ENCODE results near the gene MICALL1. TPM values are rescaled to one million over a fixed set of nuclear protein-coding genes. Genes with fewer than 3 reads are reported as not detected.

MICALL1 gene
- total RNA-seq, 1 donor from 2014 or later = 5.0 TPM

- no peak for DNase-seq (ENCODE audit: low spot score)
- H4K20me1 ChIP-seq (ENCODE audit: low read depth) = peaks cover 5% of the 10 kb centered on the region
- no peak overlapping the region for H3K4me3 Mint-ChIP-seq
- no peak overlapping the region for H3K27ac Mint-ChIP-seq
- H3K36me3 Mint-ChIP-seq = peaks cover 34% of the 10 kb centered on the region
- H3K9me3 ChIP-seq (ENCODE audit: low read depth) = no peaks in the 10 kb centered on the region
- peaks cover 12% of the 10 kb centered on the region for H3K4me1 ChIP-seq
- peaks cover 31% of the 10 kb centered on the region for H3K79me2 ChIP-seq (ENCODE audit: low read depth)
- no peak overlapping the region for H3K4me3 ChIP-seq
- H3K36me3 ChIP-seq = no peaks in the 10 kb centered on the region
- peaks cover 18% of the 10 kb centered on the region for H3K4me1 Mint-ChIP-seq
- H3K9me3 Mint-ChIP-seq = no peaks in the 10 kb centered on the region
- H3K4me2 ChIP-seq = no peak overlapping the region
- H3K27ac ChIP-seq = no peak overlapping the region
- H3K27me3 Mint-ChIP-seq (ENCODE audit: insufficient read depth, low read depth) = no peaks in the 10 kb centered on the region
- H3K27me3 ChIP-seq = peaks cover 10% of the 10 kb centered on the region
- H3F3A ChIP-seq (ENCODE audit: low read depth) = peaks cover under 1% of the 10 kb centered on the region
- H3K9ac ChIP-seq = no peak overlapping the region
- no peak overlapping the region for H2AFZ ChIP-seq (replicated peaks)
- TF ChIP-seq EZH2 (IDR thresholded peaks at IDR 0.05) (no peak), CTCF (IDR thresholded peaks at IDR 0.05) (no peak), EZH2phosphoT487 (IDR thresholded peaks at IDR 0.05) (no peak)
These were observed 51.1 kb downstream of the MICALL1 start for GRCh38 chr22:37957232-37957631.

- peaks cover 22% of the 10 kb centered on the region for H3K79me2 ChIP-seq (ENCODE audit: low read depth)
- H3K4me1 ChIP-seq = peaks cover 6% of the 10 kb centered on the region
- peaks cover 2% of the 10 kb centered on the region for H3F3A ChIP-seq (ENCODE audit: low read depth)
- peaks cover 35% of the 10 kb centered on the region for H3K36me3 Mint-ChIP-seq
- H3K4me2 ChIP-seq = no peak overlapping the region
- peaks cover 4% of the 10 kb centered on the region for H4K20me1 ChIP-seq (ENCODE audit: low read depth)
- H3K27me3 ChIP-seq = no peaks in the 10 kb centered on the region
- H3K36me3 ChIP-seq = no peaks in the 10 kb centered on the region
- no peak overlapping the region for H3K4me3 ChIP-seq
- no peak overlapping the region for H3K27ac ChIP-seq
- no peak overlapping the region for H3K27ac Mint-ChIP-seq
- H3K9me3 ChIP-seq (ENCODE audit: low read depth) = no peaks in the 10 kb centered on the region
- H3K4me1 Mint-ChIP-seq = peaks cover 6% of the 10 kb centered on the region
- no peak for DNase-seq (ENCODE audit: low spot score)
- TF ChIP-seq EZH2phosphoT487 (IDR thresholded peaks at IDR 0.05) = no peak
- no peak for TF ChIP-seq EZH2 (IDR thresholded peaks at IDR 0.05)
- TF ChIP-seq CTCF (IDR thresholded peaks at IDR 0.05) = no peak
- no peak overlapping the region for H3K4me3 Mint-ChIP-seq
- no peak overlapping the region for H3K9ac ChIP-seq
- H3K9me3 Mint-ChIP-seq = no peaks in the 10 kb centered on the region
- H3K27me3 Mint-ChIP-seq (ENCODE audit: insufficient read depth, low read depth) = no peaks in the 10 kb centered on the region
- H2AFZ ChIP-seq (replicated peaks) = no peak overlapping the region
These were observed 53.2 kb downstream of the MICALL1 start for GRCh38 chr22:37959231-37959825.

- no peak overlapping the region for H3K4me3 Mint-ChIP-seq
- H4K20me1 ChIP-seq (ENCODE audit: low read depth) = peaks cover 12% of the 10 kb centered on the region
- H3K27me3 ChIP-seq = no peaks in the 10 kb centered on the region
- no peaks in the 10 kb centered on the region for H3K27me3 Mint-ChIP-seq (ENCODE audit: insufficient read depth, low read depth)
- H3K27ac Mint-ChIP-seq = no peak overlapping the region
- peaks cover 34% of the 10 kb centered on the region for H3K36me3 Mint-ChIP-seq
- H3K36me3 ChIP-seq = no peaks in the 10 kb centered on the region
- no peak overlapping the region for H3K9ac ChIP-seq
- H3K4me2 ChIP-seq = no peak overlapping the region
- peaks cover 14% of the 10 kb centered on the region for H3F3A ChIP-seq (ENCODE audit: low read depth)
- H3K9me3 Mint-ChIP-seq = no peaks in the 10 kb centered on the region
- H3K4me1 ChIP-seq = peaks cover 3% of the 10 kb centered on the region
- no peak for DNase-seq (ENCODE audit: low spot score)
- H3K4me1 Mint-ChIP-seq = no peaks in the 10 kb centered on the region
- H3K9me3 ChIP-seq (ENCODE audit: low read depth) = no peaks in the 10 kb centered on the region
- H3K4me3 ChIP-seq = no peak overlapping the region
- H2AFZ ChIP-seq (replicated peaks) = no peak overlapping the region
- TF ChIP-seq CTCF (IDR thresholded peaks at IDR 0.05) (no peak), EZH2 (IDR thresholded peaks at IDR 0.05) (no peak)
- no peak overlapping the region for H3K27ac ChIP-seq
- peaks cover 13% of the 10 kb centered on the region for H3K79me2 ChIP-seq (ENCODE audit: low read depth)
These were observed 55.0 kb downstream of the MICALL1 start for GRCh38 chr22:37961062-37961461.
